22Rv1 (cell line): Measurements from ENCODE around the gene ZNF605.

Experiments
- H3K27ac ChIP-seq: fragments of 450-650 bp; 2 replicates; pipeline ENCODE4 v1.5.1; 2017
- CTCF ChIP-seq: fragments of 450-650 bp; IDR thresholded peaks from 2 replicates; pipeline ENCODE4 v1.5.1; 2017; ENCODE audit warnings: mild to moderate bottlenecking
- ZFX ChIP-seq: fragments of 450-650 bp; IDR thresholded peaks from 2 replicates; pipeline ENCODE4 v1.6.1; 2017; ENCODE audit warnings: antibody characterized with exemption, borderline replicate concordance

The ZNF605 gene

GRCh38 chr12:132874175-132874574 is 81.9 kb downstream of the ZNF605 start:
- no peak for TF ChIP-seq CTCF
- TF ChIP-seq ZFX, result no peak
- no peak overlapping the region for H3K27ac ChIP-seq

GRCh38 chr12:132873724-132874123 is 82.4 kb downstream of the ZNF605 start:
- no peak for TF ChIP-seq CTCF
- no peak for TF ChIP-seq ZFX
- no peak overlapping the region for H3K27ac ChIP-seq

- no peak for TF ChIP-seq ZFX
- TF ChIP-seq CTCF, result no peak
- no peak overlapping the region for H3K27ac ChIP-seq
Measured at GRCh38 chr12:132872975-132873421, 83.1 kb downstream of the ZNF605 start.

GRCh38 chr12:132872073-132872855 is 83.8 kb downstream of the ZNF605 start:
- H3K27ac ChIP-seq, result no peak overlapping the region
- TF ChIP-seq CTCF, result no peak
- no peak for TF ChIP-seq ZFX

GRCh38 chr12:132869551-132869950 is 86.6 kb downstream of the ZNF605 start:
- TF ChIP-seq CTCF (no peak), ZFX (no peak)
- H3K27ac ChIP-seq, result no peak overlapping the region
